Measurements from ENCODE around the gene ABCG5.

Gene ABCG5

DNA sequence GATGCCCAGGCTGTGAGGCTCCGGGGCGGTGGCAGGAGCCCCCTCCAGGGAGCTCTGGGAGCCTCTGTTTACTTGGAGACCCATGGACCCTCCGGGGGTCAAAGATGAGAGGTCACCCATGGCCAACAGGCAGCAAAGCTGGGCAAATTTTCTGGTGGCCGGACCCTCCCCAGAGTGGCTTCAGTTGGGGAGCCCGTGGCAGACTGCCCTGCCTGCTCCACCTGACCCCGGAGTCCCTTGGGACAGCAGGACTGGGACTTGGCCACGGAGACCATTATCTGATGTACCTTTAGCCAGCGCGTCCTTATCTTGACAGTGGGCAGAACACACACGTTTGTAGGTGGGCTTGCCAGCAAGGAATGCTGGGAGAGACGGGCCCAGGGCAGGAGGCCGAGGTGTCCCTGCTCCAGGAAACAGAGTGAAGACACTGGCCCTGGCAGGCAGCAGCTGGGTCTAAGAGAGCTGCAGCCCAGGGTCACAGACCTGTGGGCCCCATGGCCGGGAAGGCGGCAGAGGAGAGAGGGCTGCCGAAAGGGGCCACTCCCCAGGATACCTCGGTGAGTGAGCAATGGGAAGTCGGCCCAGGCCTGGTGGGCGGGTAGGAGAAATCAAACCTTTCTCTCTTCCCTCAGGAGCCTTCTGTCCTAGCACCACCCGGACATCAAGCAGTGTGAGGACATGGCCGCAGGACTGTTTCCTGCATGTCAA, at the start of gene ABCG5, which contains the start of gene ABCG8:
Gene ABCG5 (minus strand): TSS at position 280 of the 708 bp plus-strand sequence. CDS start 160 bp downstream, at position 120.
Gene ABCG8 (plus strand): TSS at position 412 of the 708 bp plus-strand sequence. CDS start 83 bp downstream, at position 495.
- no peak for DNase-seq (ENCODE audit: low read depth)

DNA sequence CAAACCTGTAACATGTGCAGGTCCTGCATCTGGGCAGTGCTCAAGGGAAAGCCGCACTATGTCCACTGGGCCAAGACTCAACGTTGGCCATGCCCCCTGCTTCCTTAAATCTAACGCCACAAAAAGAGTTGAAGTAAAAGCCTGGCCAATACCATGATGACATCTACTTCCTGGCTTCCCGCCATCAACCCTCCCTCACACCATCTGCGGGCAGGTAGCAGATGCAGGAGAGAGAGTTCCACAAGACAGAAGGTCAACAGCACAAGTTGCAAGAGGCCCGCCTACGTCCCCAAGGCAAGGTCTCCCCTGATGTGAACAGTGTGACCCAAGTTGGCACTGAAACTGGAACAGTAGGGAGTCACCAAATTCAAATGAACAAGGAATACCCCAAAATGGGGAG, 48.5 kb upstream of the ABCG5 start:
- no peak for DNase-seq (ENCODE audit: low read depth)

DNA sequence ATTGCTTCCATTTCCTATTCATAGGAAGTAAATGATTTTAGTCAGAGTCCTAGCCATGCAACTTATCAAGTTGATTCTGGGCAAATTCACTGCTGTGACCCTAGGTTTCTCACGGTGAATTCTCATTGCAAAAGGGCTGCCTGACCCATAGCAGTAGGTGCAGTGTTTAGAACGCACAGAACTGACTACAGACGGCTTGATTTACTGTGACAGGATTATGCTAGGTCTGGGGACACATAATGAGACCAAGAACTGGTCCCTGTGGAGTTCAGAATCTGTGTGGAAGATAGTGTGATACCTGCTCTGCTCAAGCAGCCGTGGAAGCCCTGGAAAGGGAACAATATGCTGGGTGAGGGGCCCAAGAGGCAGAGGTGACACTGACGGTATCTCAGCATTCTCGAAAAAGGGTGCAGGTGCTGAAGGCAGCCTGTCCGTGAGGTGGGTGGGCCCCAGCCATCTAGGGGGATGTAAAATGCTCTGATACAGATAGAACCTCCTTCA, 46.5 kb upstream of the ABCG5 start:
- DNase-seq (ENCODE audit: low read depth), result no peak

DNA sequence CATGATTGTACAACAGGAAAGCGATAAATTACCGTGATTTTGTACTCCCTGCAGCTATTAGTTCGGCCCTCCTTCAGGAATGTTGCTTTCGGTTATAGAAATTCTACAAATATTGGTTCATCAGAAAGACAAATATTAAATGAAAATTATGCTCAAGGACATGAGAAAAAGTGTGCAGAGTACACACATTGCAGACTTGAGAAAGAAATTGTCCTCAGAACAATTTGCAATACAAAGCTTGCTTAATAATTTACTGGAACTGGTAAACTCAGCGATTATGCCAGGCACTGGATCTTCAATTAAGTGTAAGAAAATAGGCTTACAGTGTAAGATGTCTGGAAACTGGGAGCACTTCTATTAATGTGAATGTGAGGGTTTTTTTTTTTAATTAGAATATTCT, 46.0 kb upstream of the ABCG5 start:
- no peak for DNase-seq (ENCODE audit: low read depth)

DNA sequence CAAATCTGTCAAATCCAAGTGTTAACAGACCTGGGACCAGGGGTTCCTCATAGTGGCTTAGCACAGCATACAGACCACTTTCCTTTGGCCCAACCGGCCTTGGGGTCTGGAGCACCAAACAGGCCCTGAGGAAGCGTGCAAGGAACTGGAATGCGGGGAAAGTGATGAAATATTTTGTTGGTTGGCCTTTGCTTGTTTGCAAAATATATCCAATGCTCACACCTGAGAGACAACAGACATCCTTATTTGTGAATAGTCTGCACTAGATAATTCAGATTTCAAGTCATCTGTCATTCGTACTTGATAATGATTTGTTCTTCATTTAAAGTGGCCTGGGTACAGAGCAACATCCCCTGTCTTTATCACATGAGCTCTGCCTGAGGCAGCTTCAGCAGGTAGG, 43.7 kb upstream of the ABCG5 start:
- DNase-seq (ENCODE audit: low read depth), result no peak

DNA sequence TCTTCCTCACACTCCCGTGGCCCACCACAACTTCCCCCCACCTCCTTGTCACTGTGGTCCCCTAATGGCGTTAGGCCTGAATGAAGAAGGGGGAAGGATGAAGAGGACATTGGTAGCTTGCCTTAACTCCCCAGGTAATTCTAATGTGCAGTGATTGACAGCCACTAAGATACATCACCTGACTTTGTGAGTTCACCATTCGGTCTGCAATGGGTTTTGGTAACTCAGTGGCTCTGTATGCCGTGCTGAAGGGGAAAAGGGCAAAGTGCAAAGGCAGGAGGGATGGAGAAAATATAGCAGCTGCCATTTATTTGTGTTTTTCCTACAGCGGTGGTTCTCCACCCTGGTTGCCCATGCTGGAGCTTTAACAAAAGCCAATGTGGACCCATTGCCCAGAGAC, 42.3 kb upstream of the ABCG5 start:
- no peak for DNase-seq (ENCODE audit: low read depth)

DNA sequence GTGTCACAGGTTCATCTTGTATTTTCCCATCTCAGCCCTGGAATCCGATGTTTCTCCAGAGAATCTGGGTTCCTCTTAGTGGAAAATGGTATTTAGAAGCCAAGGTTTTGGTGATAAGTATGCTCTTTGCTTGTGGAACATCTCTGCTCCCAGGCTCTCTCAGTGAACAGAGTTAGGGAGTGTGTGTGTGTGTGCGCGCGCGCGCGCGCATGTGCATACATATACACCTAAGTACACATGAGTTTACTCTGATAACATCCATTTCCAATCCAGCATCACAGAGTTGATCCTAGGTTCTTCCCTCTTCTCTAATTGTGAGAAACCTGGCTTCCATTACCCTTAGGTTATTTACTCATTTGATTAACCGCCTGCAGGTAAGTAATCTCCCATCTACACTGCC, 41.8 kb upstream of the ABCG5 start:
- no peak for DNase-seq (ENCODE audit: low read depth)

DNA sequence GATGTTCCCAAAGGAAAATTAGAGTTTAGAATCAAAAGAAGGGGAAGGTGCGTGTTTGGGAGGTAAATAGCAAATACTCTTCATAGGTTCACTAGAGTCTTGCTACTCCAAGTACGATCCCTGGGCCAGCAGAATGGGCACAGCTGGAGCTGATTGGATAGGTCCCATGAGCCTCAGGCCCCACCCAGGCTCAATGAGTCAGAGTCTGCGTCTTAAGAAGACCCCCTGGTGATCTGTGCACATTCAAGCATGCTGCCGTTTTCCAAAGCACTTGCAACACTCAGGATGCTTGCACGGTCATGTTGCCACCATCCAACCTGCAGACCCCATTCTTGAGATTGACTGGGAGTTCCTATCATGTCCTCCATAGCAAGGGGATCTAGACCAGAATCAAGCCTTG, 40.6 kb upstream of the ABCG5 start:
- DNase-seq (ENCODE audit: low read depth), result no peak

DNA sequence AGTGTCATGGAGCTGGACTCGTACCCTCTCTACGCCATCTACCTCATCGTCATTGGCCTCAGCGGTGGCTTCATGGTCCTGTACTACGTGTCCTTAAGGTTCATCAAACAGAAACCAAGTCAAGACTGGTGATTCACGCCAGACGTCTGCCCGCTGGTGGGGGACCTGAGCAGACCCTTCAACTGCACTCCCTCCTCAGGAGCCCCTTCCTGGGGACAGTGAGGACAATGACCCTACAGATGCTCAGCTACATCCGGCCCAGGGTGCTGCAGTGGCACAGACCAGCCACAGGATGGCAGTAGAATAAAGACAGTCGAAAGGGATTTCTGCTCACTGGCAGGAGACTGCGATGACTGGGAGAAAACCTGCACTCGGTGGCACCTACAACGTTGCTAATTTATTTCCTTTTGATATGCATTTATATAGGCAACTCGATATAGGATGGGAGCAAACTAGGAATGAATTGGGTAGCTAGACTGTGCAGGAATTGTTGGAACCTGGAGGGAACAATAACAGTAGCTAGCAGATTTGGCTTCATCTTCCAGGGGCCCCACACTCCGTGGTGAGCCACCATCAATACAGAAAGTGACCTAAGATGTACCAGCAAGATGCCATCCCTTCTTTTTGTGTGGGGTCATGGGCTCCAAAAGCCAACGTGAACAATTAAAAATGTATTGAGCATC, 39.3 kb upstream of the ABCG5 start:
- DNase-seq (ENCODE audit: low read depth), result peak; percentile 48

DNA sequence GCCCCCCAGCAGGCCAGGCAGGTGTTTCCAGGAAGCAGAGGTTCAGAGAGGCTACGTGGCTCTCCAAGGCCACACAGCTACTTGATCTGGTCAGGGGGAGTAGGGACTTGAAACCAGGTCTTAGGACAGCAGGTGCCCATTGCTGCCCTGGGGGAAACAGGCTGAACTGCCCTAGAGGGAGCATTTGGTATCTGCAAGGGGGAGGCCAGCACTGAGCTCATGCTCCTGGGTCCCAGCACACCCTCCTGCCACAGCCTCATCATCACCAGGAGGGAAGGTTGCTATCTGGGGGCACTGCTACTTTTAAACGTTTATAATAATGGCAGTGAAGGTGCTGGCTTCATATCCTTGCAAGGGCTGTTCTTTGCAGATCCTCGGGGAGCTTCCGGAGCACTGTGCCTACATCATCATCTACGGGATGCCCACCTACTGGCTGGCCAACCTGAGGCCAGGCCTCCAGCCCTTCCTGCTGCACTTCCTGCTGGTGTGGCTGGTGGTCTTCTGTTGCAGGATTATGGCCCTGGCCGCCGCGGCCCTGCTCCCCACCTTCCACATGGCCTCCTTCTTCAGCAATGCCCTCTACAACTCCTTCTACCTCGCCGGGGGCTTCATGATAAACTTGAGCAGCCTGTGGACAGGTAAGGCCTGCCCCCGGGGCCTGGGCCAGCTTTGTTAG, 36.3 kb upstream of the ABCG5 start:
- DNase-seq (ENCODE audit: low read depth), result no peak

DNA sequence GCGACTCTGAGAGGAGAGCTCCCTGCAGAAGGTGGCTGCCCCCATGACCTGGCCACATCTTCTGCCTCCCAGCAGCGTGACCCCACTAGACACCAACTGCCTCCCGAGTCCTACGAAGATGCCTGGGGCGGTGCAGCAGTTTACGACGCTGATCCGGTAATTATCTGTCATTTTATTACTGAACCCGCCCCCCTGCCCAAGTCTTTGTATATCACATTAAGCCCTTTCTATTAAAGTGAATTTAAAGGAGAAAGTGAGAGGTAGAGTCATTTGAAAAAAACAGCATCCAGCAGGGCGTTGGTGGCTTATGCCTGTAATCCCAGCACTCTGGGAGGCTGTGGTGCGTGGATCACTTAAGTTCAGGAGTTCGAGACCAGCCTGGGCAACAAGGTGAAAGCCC, 33.5 kb upstream of the ABCG5 start:
- DNase-seq (ENCODE audit: low read depth), result no peak

DNA sequence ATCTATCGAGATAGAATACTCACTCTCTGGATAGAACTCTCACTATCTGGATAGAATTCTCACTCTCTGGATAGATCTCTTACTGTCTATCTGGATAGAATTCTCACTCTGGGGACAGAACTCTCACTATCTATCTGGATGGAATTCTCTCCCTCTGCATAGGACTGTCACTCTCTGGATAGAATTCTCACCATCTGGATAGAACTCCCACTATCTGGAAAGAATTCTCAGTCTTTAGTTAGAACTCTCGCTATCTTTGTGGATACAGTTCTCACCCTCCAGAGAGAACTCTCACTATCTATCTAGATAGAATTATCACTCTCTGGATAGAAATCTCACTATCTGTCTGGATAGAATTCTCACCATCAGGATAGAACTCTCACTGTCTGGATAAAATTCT, 16.7 kb upstream of the ABCG5 start:
- DNase-seq (ENCODE audit: low read depth), result no peak

DNA sequence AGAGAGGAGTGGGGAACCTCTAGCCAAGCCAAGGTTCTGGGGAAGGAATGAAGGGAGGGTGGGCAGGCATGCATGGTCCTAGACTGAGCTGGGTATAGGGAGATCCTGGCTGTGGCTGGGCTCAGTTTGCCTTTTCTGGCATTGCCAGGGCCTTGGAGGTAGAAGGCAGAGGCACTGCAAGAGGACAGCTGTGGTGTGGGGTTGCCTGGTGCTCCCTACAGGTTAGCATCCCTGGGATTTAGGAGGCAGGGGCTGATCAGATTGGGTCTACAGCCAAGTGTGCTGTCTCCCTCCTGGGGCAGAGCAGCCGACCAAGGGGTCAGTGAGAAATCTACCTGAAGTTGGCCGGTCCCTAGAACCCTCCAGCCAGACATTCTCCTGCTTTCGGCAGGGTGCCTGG, 16.0 kb upstream of the ABCG5 start:
- no peak for DNase-seq (ENCODE audit: low read depth)

DNA sequence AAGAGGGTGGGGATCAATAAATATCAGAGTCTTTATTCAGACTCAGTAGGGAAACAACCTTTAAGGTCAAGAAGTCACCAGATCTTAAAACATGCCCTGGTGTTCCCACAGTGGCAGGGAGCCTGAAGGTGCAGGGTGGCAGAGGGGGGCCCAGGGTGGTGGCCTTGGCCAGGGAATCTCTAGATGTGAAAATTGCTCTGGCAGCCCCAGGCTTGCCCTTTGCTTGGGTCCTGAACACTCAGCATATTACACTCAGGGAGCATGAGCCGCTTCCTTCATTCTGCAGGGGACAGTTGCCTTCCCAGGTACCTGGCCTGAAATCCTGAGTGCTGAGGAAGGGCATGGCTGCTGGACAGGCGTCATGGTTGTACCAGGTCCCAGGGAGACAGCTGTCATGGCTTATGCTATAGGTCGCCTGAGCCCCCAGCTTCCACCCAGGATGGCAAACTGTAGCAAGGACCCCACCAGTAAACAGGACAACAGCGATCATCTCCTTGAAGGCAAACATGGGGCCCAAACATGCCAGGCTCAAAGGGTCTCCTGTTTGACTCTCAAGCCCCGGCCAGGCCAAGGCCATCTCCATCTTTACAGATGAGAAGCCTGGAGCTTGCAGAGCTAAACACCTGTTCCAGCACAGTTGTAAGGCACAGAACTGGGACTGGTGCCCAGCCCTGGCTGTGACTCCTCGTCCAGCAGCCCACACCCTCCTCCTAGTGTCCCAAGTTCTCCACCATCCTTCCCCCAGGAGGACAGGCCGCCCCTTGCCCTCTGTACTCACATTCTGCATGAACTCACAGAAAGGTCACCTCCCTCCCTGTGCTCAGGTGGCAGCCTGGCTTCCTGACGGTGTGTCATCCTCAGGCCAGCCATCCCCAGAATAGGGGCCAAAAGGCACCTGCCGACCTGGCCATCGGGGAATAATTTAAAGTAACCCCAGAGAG, 14.8 kb upstream of the ABCG5 start:
- DNase-seq (ENCODE audit: low read depth), result no peak

DNA sequence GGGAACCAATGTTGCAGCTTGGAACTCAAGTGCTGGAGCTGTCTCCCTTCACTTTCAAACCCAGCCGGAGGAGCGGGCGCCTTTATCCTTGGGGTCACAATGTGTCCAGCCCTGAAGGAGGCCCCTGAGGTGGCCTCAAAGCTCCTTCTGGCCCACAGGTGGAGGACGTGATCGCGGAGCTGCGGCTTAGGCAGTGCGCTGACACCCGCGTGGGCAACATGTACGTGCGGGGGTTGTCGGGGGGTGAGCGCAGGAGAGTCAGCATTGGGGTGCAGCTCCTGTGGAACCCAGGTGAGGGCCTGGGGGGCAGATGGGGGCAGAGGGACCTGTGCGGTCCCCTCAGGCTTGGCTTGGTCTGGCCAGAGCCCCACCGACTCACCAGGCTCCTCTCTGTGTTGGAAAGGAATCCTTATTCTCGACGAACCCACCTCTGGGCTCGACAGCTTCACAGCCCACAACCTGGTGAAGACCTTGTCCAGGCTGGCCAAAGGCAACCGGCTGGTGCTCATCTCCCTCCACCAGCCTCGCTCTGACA, 13.6 kb upstream of the ABCG5 start:
- no peak for DNase-seq (ENCODE audit: low read depth)

DNA sequence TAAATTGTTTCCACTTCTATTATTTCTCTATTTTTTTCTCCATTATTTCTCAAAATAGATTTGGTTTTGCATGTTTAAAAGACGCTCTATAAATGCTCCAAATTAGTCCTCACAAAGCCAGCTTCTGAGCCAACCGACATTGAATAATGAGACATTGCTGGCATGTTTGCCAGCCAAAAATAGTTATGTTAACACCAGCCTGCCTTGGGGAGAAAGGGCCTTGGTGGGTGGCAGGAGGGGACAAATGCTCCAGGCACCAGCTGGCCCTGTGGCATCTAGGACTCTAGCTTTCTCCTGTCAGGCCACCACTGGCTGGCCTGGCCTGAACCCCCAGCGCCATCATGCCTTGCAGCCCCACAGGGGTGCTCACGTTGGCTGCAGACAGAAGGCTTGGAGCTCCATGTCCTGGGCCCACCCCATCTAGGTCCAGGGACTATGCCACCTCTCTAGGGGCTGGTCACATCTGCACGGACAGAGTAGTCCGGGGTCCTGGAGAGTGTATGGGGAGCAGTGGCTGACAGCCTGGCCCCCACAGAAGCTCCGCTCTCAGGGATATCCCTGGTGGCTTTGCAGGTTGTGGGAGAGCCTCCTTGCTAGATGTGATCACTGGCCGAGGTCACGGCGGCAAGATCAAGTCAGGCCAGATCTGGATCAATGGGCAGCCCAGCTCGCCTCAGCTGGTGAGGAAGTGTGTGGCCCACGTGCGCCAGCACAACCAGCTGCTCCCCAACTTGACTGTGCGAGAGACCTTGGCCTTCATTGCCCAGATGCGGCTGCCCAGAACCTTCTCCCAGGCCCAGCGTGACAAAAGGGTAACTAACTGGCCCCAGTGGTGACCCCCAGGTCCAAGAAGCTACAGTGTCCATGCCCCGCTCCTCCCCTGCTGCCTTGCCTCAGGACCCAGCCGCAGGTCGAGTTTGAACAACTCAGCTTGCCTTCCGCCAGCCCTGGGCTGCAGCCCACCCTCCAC, 12.7 kb upstream of the ABCG5 start:
- no peak for DNase-seq (ENCODE audit: low read depth)

DNA sequence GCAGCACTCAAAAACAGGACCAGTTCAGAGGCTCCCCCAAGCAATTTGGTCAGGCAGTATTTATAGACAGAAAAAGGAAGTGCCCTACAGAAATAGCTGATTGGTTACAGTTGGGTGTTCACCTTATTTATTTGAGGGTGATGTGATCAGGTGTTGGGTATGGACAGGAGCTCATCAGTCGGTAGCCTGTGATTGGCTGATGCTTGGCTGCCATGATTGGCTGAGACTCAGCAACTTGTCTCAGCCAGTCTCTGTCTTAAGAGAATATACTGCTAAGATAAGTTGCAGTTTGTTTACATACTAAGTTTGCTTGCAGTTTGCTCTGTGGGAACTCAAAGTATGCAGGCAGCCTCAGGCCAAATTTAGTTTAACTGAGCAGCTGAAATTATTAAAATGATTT, 9.6 kb upstream of the ABCG5 start:
- no peak for DNase-seq (ENCODE audit: low read depth)

DNA sequence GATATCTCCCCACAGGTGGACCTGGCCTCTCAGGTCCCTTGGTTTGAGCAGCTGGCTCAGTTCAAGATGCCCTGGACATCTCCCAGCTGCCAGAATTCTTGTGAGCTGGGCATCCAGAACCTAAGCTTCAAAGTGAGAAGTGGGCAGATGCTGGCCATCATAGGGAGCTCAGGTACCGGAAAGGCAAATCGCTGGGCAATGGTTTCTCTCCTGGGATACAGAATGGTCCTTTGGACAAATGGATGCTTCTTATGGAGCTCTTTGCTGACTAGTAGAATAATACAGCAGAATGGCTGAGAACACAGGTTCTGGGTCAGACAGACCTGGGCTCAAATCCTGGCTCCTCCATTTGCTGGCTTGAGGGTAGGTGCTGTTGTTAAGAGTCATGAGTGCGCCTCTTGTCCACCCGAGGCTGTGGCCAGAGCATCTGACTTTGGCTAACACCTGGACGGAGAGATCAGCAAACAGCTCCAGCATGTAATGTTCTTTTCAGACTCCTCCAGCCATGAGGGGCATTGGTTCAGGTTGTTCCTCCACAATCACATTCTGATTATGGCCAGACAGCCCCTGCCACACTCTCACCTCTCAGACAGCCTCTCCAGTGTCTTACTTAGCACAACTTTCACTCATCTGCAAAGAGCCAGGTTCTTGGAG, 7.6 kb upstream of the ABCG5 start:
- no peak for DNase-seq (ENCODE audit: low read depth)

DNA sequence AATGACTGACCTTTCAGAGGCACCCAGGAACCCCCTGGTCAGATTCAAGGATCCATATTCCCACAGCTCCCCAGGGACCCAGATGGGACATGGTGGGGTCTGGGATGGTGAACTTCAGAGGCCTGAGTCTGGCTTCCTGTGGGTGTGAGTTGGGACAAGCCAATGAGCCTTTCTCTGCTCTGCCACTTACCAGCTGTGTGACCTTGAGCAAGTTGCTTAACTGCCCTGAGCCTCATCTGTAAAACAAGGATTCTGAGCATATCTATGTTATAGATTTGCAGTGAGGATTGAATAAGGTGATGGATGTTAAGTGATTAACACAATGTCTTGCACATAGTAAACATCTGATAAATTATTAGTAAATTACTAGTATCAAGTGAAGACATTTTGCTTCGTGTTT, 6.5 kb upstream of the ABCG5 start:
- DNase-seq (ENCODE audit: low read depth), result no peak

DNA sequence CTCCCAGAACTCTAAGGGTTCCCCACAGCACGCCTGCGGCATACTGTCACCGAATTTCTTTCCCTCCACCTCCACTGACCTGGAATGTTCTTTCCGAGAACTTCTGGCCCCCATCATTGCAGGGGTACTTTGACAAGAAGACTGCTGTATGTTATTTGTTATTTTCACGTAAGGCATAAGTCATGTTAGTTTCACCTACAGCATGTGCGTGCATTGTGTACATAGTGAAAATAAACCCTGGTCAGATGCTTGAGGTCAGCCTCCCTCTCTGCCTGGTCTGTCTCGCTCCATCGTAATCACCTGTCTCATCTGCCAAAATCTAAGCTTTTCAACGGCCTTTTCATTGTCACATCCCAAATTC, 4.2 kb upstream of the ABCG5 start:
- DNase-seq (ENCODE audit: low read depth), result no peak

Measured in stimulated activated CD8-positive, alpha-beta memory T cell treated with anti-CD3 and anti-CD28 coated beads, Interleukin-7, amount 100 ng/mL, for 24 hours (primary cell).